SKM-1 treated with dmso at 0.1 percent for 144 hours (cell line): ENCODE data around the gene TSTD1.
"Not testable (repeated sequence)": the region's sequence is repeated elsewhere in the genome, so short reads cannot be mapped to it uniquely, and the experiment has no call there.

Source experiments
- DNase-seq: peaks from one replicate; lab custom pipeline; 2025; ENCODE audit not compliant: unreplicated experiment; lab: John Stamatoyannopoulos, UW

TSTD1 gene

GRCh38 chr1:161069241-161069640 lies 30.5 kb upstream of the TSTD1 start:
- DNase-seq = no peak

- peak; percentile 98 for DNase-seq
Observed at GRCh38 chr1:161068306-161069234, 29.8 kb upstream of the TSTD1 start.

- DNase-seq = no peak
Observed at GRCh38 chr1:161066694-161067093, 27.9 kb upstream of the TSTD1 start.

GRCh38 chr1:161065681-161066080 lies 26.9 kb upstream of the TSTD1 start:
- DNase-seq = not testable (repeated sequence)

- DNase-seq = not testable (repeated sequence)
Observed at GRCh38 chr1:161063936-161064335, 25.2 kb upstream of the TSTD1 start.

GRCh38 chr1:161061419-161061818 lies 22.7 kb upstream of the TSTD1 start:
- no peak for DNase-seq

- no peak for DNase-seq
Observed at GRCh38 chr1:161059293-161059692, 20.5 kb upstream of the TSTD1 start.

- peak; percentile 38 for DNase-seq
Observed at GRCh38 chr1:161054805-161055204, 16.0 kb upstream of the TSTD1 start.

GRCh38 chr1:161054232-161054631 lies 15.5 kb upstream of the TSTD1 start:
- DNase-seq = no peak

- no peak for DNase-seq
Observed at GRCh38 chr1:161052899-161053298, 14.1 kb upstream of the TSTD1 start.

GRCh38 chr1:161051219-161051618 lies 12.5 kb upstream of the TSTD1 start:
- no peak for DNase-seq

- DNase-seq = no peak
Observed at GRCh38 chr1:161048949-161049722, 10.4 kb upstream of the TSTD1 start.

- DNase-seq = no peak
Observed at GRCh38 chr1:161047436-161048420, 9.0 kb upstream of the TSTD1 start.

- peak; percentile 94 for DNase-seq
Observed at GRCh38 chr1:161046605-161047228, 8.0 kb upstream of the TSTD1 start.

GRCh38 chr1:161045736-161046604 lies 7.2 kb upstream of the TSTD1 start, which contains the start of gene USF1:
USF1 (minus strand) TSS chr1:161045977; CDS start chr1:161043275, 2,702 bp downstream.
- DNase-seq = peak; percentile 98

GRCh38 chr1:161044908-161045735 lies 6.4 kb upstream of the TSTD1 start:
- DNase-seq = peak; percentile 97

GRCh38 chr1:161044535-161044907 lies 5.8 kb upstream of the TSTD1 start:
- DNase-seq = no peak

GRCh38 chr1:161039546-161039945 lies 782 bp upstream of the TSTD1 start:
- no peak for DNase-seq
